OCI-LY1 (cell line): Measurements from ENCODE around the gene ZNF19.

Experiments
- CTCF ChIP-seq: fragments of 200-600 bp; sonication (generic), shearing (Covaris generic); IDR thresholded peaks from 2 replicates; pipeline ENCODE4 v1.5.1; 2017; ENCODE audit warnings: mild to moderate bottlenecking, antibody characterized with exemption, low read length, moderate library complexity, mixed read lengths
- EZH2 ChIP-seq: fragments of 200-600 bp; sonication (generic), shearing (Covaris generic); IDR thresholded peaks from 2 replicates; pipeline ENCODE4 v1.8.0; 2017; ENCODE audit warnings: borderline replicate concordance, mixed run types, mild to moderate bottlenecking, antibody characterized with exemption, low read length, moderate library complexity, mixed read lengths

GRCh38 chr16:71524566-71525553 is 35.7 kb upstream of the ZNF19 start:
- no peak for TF ChIP-seq EZH2
- no peak for TF ChIP-seq CTCF
